Measurements from ENCODE around the gene FAM72A. TPM values are rescaled to one million over a fixed set of nuclear protein-coding genes. Genes with fewer than 3 reads are reported as not detected.
"Not testable (repeated sequence)": the region's sequence is repeated elsewhere in the genome, so short reads cannot be mapped to it uniquely, and the experiment has no call there.

Gene FAM72A
- under 1 TPM in 1 of 4 donors, not detected in 3; 0.80 TPM for total RNA-seq

- peak; percentile 96 to 99 (median 96) for DNase-seq
- Histone ChIP-seq H3K4me3 (peak within 1 kb of the TSS; percentile 54 to 69 (median 62)), H3K27ac (peak within 1 kb of the TSS; percentile 78 to 91 (median 84))
- not testable (repeated sequence) for H3K36me3 ChIP-seq, H3K4me1 ChIP-seq, H3K27me3 ChIP-seq, H3K9me3 ChIP-seq
- TF ChIP-seq CTCF (IDR thresholded peaks at IDR 0.05) = peak in 1 of 6 experiments; percentile 2
Measured at GRCh38 chr1:206202789-206203363, at the start of gene FAM72A. TSS of gene FAM72A (minus strand) at chr1:206202839. CDS start at chr1:206202025, 814 bp downstream.

DNA sequence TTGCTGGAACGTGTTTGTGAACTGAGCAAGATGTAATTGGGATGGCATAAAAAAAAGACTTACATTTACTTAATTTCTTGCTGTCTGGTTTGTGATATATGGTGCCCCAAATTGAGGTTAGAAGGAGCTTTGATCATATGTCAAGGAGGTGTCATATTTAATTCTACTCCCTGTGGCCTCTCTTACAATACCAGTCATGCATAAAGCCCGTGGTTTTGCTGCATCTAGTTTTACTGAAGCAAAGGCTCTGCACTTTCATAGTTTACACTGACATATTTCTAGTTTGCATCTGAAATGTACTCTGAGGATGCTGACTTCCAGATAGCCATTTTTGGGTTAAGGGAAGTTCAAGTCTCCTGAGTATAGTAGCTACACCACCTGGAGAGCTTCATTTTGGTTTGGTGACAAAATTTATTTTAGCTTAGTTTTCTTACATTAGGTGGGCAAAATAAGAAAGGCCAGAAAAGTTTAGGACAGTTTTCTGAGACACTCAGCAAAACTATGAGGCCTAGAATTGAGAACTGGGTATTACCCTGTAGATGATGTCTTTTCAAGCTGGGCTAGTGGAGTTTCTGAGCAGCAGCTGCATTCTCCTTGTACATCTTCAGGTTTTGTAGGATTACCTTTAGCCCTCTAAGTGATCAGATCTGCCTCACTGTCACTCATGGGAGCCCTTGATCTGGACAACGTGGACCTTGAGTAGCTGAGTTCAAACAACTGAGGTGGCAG lies 48.5 kb upstream of the FAM72A start:
- H3K9me3 ChIP-seq, H3K27me3 ChIP-seq, H3K27ac ChIP-seq, H3K36me3 ChIP-seq, H3K4me3 ChIP-seq, H3K4me1 ChIP-seq, DNase-seq: not testable (repeated sequence)

- H3K36me3 ChIP-seq, H3K4me1 ChIP-seq, DNase-seq, H3K4me3 ChIP-seq, H3K27me3 ChIP-seq, H3K27ac ChIP-seq, H3K9me3 ChIP-seq: not testable (repeated sequence)
Measured at GRCh38 chr1:206246129-206246886, 43.7 kb upstream of the FAM72A start.

- H3K9me3 ChIP-seq, H3K36me3 ChIP-seq, H3K27me3 ChIP-seq, H3K4me1 ChIP-seq, DNase-seq, H3K4me3 ChIP-seq, H3K27ac ChIP-seq: not testable (repeated sequence)
Measured at GRCh38 chr1:206245479-206245878, 42.8 kb upstream of the FAM72A start.

GRCh38 chr1:206243335-206243734 lies 40.7 kb upstream of the FAM72A start:
- H3K9me3 ChIP-seq, H3K36me3 ChIP-seq, H3K27me3 ChIP-seq, H3K4me3 ChIP-seq, H3K4me1 ChIP-seq: not testable (repeated sequence)
- peak overlapping the region in 1 of 4 donors; percentile 52 for H3K27ac ChIP-seq
- peak in 2 of 3 donors; percentile 40 to 55 for DNase-seq

GRCh38 chr1:206240288-206240687 lies 37.6 kb upstream of the FAM72A start:
- H3K27me3 ChIP-seq, H3K4me1 ChIP-seq, H3K4me3 ChIP-seq, H3K9me3 ChIP-seq, H3K36me3 ChIP-seq, H3K27ac ChIP-seq, DNase-seq: not testable (repeated sequence)

- not testable (repeated sequence) for H3K27ac ChIP-seq, H3K4me1 ChIP-seq, H3K36me3 ChIP-seq, DNase-seq, H3K9me3 ChIP-seq, H3K27me3 ChIP-seq, H3K4me3 ChIP-seq
Measured at GRCh38 chr1:206235190-206235589, 32.6 kb upstream of the FAM72A start.

DNA sequence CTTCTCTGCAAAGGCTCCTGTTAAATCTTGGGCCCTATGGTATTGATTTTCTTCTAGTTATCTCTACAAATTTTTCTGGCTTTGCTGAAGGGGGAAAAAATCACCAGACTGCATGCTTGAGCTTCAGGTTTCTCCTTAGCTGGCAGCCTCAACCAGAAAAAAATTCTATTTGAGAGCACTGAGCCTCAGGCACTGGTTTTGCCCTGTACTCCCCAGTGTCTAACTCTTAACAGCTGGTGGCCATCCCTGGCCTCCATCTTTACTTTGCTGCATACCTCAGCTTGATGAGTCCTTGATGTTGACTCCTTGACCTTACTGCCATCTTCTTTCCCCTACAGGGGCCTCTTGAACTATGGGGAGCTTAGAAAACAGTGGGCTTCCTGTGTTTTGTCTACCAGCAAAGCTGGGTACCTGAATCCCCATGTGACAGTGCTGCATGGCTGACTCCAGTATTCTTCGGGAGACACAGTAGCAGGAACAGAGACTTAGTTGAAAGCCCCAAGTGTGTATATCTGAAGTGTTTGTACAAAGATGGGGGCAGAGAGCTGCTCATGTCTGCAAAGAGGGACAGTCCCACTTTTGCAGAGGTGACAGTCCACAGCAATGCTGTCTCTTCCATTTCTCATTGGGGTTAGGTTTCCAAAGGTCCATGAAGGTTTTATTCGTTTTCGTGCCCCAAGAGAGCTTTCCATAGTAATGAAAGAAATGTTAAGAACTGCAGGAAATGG lies 31.7 kb upstream of the FAM72A start:
- not testable (repeated sequence) for H3K4me3 ChIP-seq, H3K27ac ChIP-seq, H3K9me3 ChIP-seq, DNase-seq, H3K27me3 ChIP-seq, H3K4me1 ChIP-seq, H3K36me3 ChIP-seq

DNA sequence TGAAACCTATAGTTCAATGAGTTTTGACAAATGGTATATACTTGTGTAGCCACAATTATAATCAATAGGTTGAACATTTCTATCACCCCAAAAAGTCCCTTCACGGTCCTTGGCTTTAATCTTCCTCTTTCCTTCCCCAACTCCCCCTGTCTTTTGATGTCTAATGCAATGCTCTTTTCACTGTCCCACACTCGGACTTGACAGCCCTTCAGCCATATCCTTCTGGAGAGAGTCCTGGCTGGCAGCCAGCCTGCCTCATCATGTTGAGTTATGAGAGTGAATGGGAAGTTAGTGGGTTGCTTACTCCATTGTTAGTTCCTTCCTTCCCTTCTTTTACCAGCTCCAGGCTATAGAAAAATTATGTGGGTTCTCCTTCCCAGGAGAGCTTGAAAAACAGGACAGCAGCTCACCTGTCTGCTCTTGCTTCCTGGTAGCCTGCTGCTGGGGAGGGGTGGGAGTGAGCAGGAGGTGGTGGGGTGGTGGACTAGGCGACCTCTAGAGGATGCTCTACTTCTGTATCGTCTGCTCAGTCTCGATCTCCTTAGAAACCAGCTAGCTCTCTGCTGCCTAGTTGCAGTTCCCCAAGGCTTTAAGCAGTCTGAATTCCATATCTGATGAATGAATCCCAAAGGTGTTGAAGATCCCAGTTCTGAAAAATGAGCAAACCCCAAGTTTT lies 30.5 kb upstream of the FAM72A start:
- not testable (repeated sequence) for H3K27ac ChIP-seq, H3K4me3 ChIP-seq, H3K9me3 ChIP-seq, DNase-seq, H3K4me1 ChIP-seq, H3K27me3 ChIP-seq, H3K36me3 ChIP-seq

GRCh38 chr1:206231989-206232388 lies 29.4 kb upstream of the FAM72A start:
- H3K27ac ChIP-seq, H3K4me1 ChIP-seq, H3K36me3 ChIP-seq, H3K27me3 ChIP-seq, H3K4me3 ChIP-seq, DNase-seq, H3K9me3 ChIP-seq: not testable (repeated sequence)

- not testable (repeated sequence) for H3K4me3 ChIP-seq, DNase-seq, H3K4me1 ChIP-seq, H3K36me3 ChIP-seq, H3K27me3 ChIP-seq, H3K9me3 ChIP-seq, H3K27ac ChIP-seq
Measured at GRCh38 chr1:206229286-206229685, 26.6 kb upstream of the FAM72A start.

- not testable (repeated sequence) for H3K27me3 ChIP-seq, H3K4me3 ChIP-seq, DNase-seq, H3K36me3 ChIP-seq, H3K27ac ChIP-seq, H3K9me3 ChIP-seq, H3K4me1 ChIP-seq
Measured at GRCh38 chr1:206226886-206227285, 24.2 kb upstream of the FAM72A start.

- not testable (repeated sequence) for H3K4me3 ChIP-seq, H3K4me1 ChIP-seq, DNase-seq, H3K27ac ChIP-seq, H3K9me3 ChIP-seq, H3K27me3 ChIP-seq, H3K36me3 ChIP-seq
Measured at GRCh38 chr1:206225386-206225785, 22.7 kb upstream of the FAM72A start.
